T-helper 1 cell treated with Interleukin-12 subunit alpha and Interleukin-12 subunit beta and Interleukin-4 antibody, amounts not matched to agents 30 μg/mL and 1 μg/mL, for 36 hours (primary cell): ENCODE results near the gene SOX1.

Experiments used
- H3K27ac Mint-ChIP-seq: one replicate; pipeline ENCODE4 v1.8.0; 2021; ENCODE audit warnings: mild to moderate bottlenecking, mixed read lengths
- H3K27me3 Mint-ChIP-seq: one replicate; pipeline ENCODE4 v1.8.0; 2021; ENCODE audit warnings: low read depth, mixed read lengths
- H3K36me3 Mint-ChIP-seq: one replicate; pipeline ENCODE4 v1.8.0; 2021; ENCODE audit warnings: low read depth, mixed read lengths
- H3K4me1 Mint-ChIP-seq: one replicate; pipeline ENCODE4 v1.8.0; 2021; ENCODE audit warnings: low read depth, mixed read lengths
- H3K4me3 Mint-ChIP-seq: one replicate; pipeline ENCODE4 v1.8.0; 2021; ENCODE audit warnings: mild to moderate bottlenecking, moderate library complexity, mixed read lengths
- H3K9me3 Mint-ChIP-seq: one replicate; pipeline ENCODE4 v1.8.0; 2021; ENCODE audit warnings: mixed read lengths

The SOX1 gene

DNA sequence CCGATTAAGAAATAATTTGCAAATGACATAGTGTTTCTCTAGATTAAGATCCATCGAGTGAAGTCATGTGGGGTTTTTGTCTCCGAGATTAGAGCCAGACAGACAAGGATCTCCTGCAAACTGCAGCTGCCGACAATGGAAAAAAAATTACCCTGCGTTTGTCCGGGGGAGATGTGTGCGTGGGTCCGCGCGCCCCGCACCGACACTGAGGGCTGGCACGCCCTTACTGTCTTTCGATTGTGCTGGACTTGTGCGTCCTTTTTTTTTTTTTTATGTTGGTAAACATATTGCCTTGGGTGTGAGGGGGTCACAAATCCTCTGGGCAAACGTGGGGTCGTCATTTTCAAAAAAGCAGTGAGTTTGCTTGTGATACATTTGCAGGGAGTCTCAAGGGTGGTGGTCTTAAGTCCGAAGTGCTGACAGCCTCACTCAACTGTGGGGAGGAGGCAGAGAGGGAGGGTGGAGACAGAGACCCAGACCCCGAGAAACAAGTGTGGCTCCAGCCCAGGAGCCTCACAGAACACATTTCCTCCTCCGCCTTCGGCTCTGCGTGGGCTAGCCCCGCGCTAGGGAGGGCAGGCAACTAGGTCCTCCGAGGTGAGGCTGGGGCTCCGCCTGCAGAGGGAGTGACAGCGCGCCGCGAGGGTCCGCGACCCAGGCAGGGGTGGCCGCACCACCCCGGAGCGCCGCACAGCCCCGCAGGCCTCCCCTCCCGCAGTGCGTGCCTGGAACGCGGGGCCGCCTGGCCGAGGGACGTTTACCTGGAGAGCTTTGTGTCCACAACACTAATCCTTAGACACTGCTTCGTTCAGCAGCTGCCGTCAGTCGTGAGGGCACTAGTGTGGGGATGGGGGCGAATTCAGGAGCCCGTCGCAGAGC, 11.7 kb upstream of the SOX1 start:
- Mint-ChIP-seq H3K4me3 (no peak overlapping the region), H3K27ac (peak overlapping the region; percentile 62), H3K36me3 (peaks cover 8% of the 10 kb centered on the region), H3K4me1 (no peaks in the 10 kb centered on the region), H3K9me3 (no peaks in the 10 kb centered on the region), H3K27me3 (peaks cover 84% of the 10 kb centered on the region)

DNA sequence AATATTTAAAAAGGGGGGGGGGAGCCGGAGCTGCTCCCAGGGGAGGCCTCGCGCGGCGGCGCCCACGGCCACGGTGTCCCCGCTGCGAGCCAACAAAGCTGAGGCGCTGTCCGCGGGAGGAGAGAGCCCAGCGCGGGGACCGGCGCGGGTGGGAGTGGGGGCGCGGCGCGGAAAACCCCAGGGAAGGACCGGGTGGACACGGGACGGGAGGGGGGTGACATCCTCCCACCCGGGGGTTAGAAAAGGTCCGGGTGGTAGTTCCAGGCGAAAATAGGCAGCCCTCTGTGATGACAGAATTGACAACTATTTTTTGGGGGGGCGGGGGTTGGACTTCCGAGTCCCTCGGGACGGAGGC, 11.1 kb upstream of the SOX1 start:
- H3K9me3 Mint-ChIP-seq = no peaks in the 10 kb centered on the region
- peaks cover 8% of the 10 kb centered on the region for H3K36me3 Mint-ChIP-seq
- H3K27ac Mint-ChIP-seq = no peak overlapping the region

DNA sequence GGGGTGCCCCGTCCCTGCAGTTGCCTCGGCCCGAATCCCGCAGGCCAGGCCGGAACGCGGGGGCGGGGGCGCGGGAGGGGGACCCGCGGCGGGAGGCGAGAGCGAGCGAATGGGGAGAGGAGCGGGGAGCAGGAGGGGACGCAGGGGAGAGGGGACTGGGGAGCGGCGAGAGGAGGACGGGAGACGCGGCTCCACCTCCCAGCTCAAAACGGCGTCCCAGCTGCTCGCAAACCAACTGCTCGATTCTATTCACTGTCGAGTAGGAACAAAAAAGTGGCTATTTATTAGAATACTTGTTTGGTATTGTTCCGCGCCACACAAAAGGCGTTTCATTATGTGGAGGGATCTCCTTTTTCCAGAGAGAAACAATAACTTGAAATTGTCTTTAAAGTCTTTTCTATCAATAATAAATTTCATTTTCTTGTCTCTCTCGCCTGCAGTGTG, 10.6 kb upstream of the SOX1 start:
- H3K27me3 Mint-ChIP-seq = peaks cover 82% of the 10 kb centered on the region
- H3K9me3 Mint-ChIP-seq = no peaks in the 10 kb centered on the region
- no peaks in the 10 kb centered on the region for H3K4me1 Mint-ChIP-seq
- no peak overlapping the region for H3K4me3 Mint-ChIP-seq
- peaks cover 8% of the 10 kb centered on the region for H3K36me3 Mint-ChIP-seq
- H3K27ac Mint-ChIP-seq = peak overlapping the region; percentile 59

More for the DNA sequence above, 11.1 kb upstream of the SOX1 start:
- H3K4me3 Mint-ChIP-seq = no peak overlapping the region
- peaks cover 83% of the 10 kb centered on the region for H3K27me3 Mint-ChIP-seq
- H3K4me1 Mint-ChIP-seq = no peaks in the 10 kb centered on the region

DNA sequence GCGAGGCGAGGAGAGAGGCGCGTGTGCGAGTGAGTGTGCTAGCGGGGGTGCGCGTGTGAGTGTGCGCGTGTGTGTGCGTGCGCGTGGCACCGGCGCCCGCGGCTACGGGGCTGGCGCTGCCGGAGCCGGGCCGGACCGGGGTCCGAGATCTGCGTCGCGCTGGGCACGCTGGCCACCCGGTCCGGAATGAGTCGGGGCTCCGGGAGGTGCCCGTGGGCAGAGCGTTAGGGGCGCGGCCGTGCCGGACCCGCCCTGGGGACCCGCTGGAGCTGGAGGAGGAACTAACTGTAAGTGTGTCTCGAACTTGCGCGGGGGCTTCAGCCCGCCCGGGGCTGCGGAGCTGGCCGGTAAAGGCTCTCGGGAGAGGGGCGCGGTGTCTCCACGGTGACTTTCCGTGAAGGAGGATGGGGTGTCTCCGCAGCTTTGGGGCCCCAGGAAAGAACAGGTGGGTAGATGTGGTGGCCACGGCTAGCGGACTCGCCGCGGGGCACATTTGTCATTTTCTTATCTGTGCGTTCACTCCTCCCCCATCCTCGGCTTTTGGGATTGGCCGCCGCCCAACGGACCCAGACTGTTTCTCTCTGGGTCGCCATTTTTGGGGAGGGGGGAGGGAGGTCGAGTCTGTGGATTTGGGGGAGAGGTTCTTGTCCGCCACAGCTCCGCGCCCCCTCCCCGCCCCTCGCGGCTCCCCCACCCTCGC, 10.1 kb upstream of the SOX1 start:
- Mint-ChIP-seq H3K27me3 (peaks cover 79% of the 10 kb centered on the region), H3K4me1 (no peaks in the 10 kb centered on the region), H3K36me3 (peaks cover 8% of the 10 kb centered on the region), H3K4me3 (no peak overlapping the region), H3K27ac (peak overlapping the region; percentile 59), H3K9me3 (no peaks in the 10 kb centered on the region)

DNA sequence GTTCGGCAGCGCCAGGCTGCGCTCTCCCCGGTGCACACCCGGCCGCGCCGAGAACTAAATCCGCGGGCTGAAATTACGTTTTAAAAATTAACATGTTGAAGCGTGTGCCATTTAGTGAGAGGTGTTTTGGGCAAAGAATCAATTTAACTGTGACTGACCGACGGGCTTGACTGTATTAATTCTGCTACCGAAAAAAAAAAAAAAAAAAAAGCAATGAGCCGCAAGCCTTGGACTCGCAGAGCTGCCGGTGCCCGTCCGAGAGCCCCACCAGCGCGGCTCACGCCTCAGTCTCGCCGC, 9.6 kb upstream of the SOX1 start:
- Mint-ChIP-seq H3K4me1 (no peaks in the 10 kb centered on the region), H3K4me3 (no peak overlapping the region), H3K27me3 (peaks cover 79% of the 10 kb centered on the region), H3K36me3 (peaks cover 8% of the 10 kb centered on the region), H3K9me3 (no peaks in the 10 kb centered on the region), H3K27ac (no peak overlapping the region)

DNA sequence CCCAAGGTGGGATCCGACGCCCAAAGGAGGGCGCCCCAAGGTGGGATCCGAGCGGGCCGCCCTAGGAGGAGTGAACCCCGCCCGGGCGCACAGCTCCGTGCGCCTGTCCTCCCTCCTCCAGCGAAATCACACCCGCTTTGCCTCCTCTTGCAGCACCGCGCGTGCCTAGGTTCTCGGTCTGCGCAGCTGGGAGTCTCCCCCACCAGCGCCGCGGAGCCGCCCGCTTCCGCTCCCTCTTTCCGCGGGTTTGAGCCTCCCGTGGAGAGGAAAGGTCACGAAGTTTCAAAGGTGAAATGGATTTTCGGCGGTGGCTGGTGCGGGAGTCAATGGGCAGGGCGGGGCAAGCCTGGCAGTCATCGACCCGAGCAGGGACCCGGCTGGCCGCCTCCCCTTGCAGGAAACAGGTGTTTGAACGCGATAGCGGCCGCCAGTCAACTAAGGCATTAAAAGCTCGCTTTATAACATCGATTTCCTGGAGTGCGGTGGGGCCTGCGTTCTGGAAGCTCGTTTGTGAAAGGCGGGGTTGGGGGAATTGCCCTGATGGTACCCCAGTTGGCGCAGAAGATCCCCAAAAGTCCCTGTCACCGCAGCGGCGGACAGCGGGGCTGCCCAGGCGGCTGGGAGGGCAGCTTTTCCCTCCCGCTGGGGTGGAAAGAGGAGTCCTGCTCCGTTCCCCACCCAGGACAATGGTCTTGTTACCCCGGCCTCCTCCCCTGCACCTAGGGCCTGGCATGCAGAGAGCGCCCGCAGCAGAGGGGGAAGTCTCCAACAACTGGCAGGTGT, 9.0 kb upstream of the SOX1 start:
- Mint-ChIP-seq H3K4me3 (no peak overlapping the region), H3K9me3 (no peaks in the 10 kb centered on the region), H3K36me3 (peaks cover 8% of the 10 kb centered on the region), H3K27ac (no peak overlapping the region), H3K4me1 (no peaks in the 10 kb centered on the region), H3K27me3 (peaks cover 79% of the 10 kb centered on the region)

DNA sequence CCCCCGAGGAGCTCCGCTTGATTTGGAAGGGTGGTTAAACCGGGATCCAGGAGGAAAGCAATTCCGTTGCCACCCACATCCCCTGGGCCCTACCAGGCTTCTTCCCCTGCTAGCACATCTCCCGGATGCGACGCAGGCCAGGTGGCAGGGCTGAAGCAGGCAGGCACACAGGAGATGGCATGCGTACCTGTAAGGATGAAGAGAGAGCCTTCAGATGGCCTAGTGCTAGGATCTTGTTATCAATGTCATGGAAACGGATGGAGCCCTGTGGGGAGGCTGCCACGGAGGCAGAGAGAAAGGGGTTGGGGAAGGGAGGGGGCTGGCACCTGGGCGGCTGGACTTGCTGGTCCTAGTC, 8.5 kb upstream of the SOX1 start:
- peaks cover 8% of the 10 kb centered on the region for H3K36me3 Mint-ChIP-seq
- H3K4me3 Mint-ChIP-seq = no peak overlapping the region
- H3K27ac Mint-ChIP-seq = no peak overlapping the region
- no peaks in the 10 kb centered on the region for H3K9me3 Mint-ChIP-seq
- H3K4me1 Mint-ChIP-seq = no peaks in the 10 kb centered on the region
- peaks cover 79% of the 10 kb centered on the region for H3K27me3 Mint-ChIP-seq

DNA sequence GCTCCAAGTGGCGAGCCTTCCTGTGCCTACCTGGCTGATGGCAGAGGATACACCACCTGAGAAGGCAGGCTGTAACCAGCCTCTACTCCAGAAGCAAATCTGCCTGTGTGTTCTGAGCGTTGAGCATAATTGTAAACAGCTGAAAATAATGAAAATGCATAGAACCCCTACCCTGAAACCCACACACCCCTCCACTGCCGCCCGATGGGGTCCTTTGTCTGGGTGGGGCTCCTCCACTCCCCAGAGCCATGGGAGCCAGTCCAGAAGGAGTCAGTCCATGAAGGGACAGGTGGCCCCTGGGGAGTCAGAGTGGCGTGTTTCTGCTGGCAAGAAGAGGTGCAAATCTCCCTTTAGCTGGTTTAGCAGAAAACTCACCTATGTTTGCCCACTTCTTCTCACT, 8.0 kb upstream of the SOX1 start:
- no peaks in the 10 kb centered on the region for H3K9me3 Mint-ChIP-seq
- H3K36me3 Mint-ChIP-seq = peaks cover 8% of the 10 kb centered on the region
- peak overlapping the region; percentile 19 for H3K27ac Mint-ChIP-seq
- peaks cover 80% of the 10 kb centered on the region for H3K27me3 Mint-ChIP-seq
- no peak overlapping the region for H3K4me3 Mint-ChIP-seq
- H3K4me1 Mint-ChIP-seq = no peaks in the 10 kb centered on the region

DNA sequence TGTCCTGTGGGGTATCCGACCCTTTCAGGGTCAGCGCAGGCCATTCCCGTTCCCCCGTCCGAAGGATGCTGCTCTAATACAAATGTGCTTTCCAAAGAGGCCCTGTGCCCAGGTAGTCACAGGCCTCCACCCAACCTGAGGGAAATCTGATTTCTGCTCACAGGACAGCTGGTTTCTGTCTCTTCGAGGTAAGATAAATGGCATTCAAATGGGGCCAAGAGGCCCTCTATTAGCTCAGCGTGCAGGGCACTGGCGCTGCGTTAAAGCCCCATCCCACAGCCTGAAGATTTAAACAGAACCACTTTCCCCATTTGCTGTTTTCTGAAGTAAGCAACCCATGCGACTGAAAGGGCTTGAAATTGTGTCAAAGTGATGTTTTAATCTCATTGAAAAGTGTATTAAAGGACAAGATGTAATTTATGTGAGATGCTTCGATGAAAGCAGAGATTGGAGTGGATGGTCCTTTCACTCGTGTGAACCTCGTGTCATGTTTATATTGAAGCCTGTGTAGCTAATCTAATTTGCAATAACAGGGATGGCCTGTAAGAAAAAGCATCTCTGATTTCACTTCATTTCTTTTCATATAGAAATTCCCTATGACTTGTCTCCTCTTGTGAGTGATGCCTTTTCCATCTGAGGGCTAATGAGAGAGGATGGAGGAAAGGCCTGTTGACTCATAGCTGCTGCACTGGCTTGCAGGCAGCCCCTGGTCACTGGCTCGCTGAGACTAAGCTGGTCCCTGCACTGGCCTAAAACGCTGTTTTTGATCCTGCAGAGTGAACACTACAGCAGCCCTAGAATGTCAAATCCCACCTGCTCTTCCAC, 7.3 kb upstream of the SOX1 start:
- Mint-ChIP-seq H3K4me1 (no peaks in the 10 kb centered on the region), H3K27me3 (peaks cover 84% of the 10 kb centered on the region), H3K27ac (peak overlapping the region; percentile 19), H3K9me3 (no peaks in the 10 kb centered on the region), H3K36me3 (peaks cover 8% of the 10 kb centered on the region), H3K4me3 (no peak overlapping the region)

DNA sequence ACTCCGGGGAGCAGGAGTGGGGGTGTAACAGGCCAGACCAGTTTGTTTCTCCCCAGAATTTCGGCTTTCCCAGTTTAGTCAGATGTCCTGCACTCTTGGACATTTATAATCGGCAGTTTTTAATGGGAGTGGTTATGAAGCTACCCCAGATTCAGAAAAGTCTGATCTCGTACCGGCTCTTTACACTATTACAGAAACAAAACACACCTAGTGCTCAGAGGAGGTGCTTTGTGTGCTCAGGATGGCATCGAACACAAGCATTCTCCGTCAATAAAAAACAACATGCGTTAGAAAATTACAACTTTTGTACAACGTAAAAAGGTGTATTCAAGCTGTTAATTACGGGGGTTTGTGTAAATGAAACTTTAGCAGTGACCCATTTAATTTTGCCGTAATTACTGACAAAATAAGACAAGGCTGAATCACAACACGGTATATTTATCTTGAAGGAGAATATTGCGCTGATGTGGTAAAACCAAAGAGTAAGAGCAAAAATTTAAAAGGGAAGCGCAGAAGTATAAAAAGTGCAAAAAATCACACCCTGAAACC, 6.6 kb upstream of the SOX1 start:
- Mint-ChIP-seq H3K27me3 (peaks cover 84% of the 10 kb centered on the region), H3K4me1 (no peaks in the 10 kb centered on the region), H3K36me3 (peaks cover 2% of the 10 kb centered on the region), H3K9me3 (no peaks in the 10 kb centered on the region), H3K27ac (no peak overlapping the region), H3K4me3 (no peak overlapping the region)

DNA sequence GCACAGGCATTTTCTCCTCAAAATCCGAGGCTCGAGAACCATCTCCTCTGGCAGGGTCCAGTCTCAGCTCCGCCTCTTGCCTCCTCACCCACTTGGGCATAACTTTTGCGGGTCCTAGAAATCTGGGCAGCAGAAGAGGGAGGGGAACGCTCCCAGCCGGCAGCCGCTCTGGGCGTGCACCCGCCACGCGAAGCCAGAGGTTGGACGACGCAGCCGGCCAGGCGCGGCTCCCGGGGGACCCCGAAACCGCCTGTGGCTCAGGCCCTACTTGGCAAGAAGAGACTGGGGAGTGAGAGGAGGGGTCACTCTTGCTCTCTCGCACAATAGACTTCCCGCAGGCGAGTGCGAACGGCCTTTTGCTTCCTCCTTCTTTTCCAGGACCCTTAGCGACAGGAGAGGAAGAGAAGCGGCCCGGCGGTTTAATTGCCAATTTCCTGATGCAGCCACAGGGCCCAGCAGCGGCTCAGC, 6.0 kb upstream of the SOX1 start:
- Mint-ChIP-seq H3K27ac (no peak overlapping the region), H3K27me3 (peaks cover 84% of the 10 kb centered on the region), H3K4me3 (no peak overlapping the region), H3K4me1 (no peaks in the 10 kb centered on the region), H3K36me3 (peaks cover 2% of the 10 kb centered on the region), H3K9me3 (no peaks in the 10 kb centered on the region)

DNA sequence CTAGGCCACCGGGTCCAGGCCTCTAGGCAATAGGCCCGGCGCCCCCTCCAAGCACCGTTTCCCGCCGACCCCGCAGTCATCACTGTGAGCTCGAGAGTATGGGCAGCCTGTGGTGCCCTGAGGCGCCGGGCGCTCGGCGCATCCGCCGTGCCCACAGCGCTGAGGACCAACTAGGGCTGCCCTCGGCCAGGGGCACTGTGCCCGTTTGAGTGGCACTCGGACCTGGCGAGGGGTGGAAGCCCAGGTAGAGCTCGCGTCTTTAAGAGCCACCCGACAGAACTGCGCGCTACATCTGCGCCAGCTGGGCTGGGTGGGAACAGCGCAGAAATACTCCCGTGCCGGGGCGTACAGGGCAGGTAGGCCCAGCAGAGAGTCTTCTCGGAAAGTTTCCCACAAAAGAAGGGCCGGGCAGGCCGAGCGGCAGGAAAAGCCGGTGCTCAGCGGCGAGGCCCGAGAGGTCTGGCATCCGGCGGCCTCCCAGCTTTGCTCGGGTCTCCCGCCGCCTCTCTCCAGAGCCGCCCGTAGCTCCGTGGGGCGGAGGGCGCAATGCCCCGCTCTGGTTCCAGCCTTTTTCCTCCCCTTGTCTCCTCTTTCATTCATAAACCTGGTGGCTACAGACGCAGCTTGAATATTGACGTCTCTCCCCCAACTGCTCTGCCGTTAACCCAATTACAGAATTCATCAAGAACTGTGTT, 5.4 kb upstream of the SOX1 start:
- Mint-ChIP-seq H3K9me3 (no peaks in the 10 kb centered on the region), H3K4me3 (no peak overlapping the region), H3K4me1 (no peaks in the 10 kb centered on the region), H3K27me3 (peaks cover 87% of the 10 kb centered on the region), H3K27ac (peak overlapping the region; percentile 22), H3K36me3 (peaks cover 2% of the 10 kb centered on the region)

DNA sequence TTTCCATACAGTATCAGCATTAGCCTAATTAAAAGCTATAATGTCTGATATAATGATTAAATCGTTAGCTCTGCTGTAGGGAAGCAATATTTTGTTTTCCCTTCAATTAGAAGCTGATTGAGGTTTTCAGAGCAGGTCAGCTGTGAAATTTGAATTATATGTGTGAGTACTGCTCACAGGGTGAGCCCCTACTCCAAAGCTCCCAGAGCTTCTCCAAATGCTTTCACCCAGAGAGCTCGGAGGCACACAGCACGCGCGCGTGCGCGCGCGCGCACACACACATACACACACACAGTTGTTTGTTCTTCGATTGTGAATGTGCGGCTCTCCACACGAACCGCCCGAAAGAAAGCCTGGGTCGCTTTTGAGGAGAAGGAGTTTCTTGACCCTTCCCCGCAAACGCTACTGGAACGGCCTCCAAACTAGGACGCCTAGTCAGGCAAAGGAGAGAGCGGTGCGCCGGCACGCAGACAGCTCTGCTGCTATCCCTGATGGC, 4.8 kb upstream of the SOX1 start:
- H3K27ac Mint-ChIP-seq = peak overlapping the region; percentile 22
- peaks cover 81% of the 10 kb centered on the region for H3K27me3 Mint-ChIP-seq

More for the DNA sequence above, 4.8 kb upstream of the SOX1 start:
- Mint-ChIP-seq H3K4me3 (no peak overlapping the region), H3K36me3 (peaks cover 2% of the 10 kb centered on the region), H3K4me1 (no peaks in the 10 kb centered on the region), H3K9me3 (no peaks in the 10 kb centered on the region)
